ENCODE results near the gene HLA-DRB1. TPM values are rescaled to one million over a fixed set of nuclear protein-coding genes. Genes with fewer than 3 reads are reported as not detected.

The HLA-DRB1 gene
- total RNA-seq (2022; extraction: Qiagen RNA extraction): not detected in 5 replicates

GRCh38 chr6:32589596-32590449 lies at the start of gene HLA-DRB1:
Gene HLA-DRB1 (minus strand): TSS chr6:32589848. CDS start chr6:32589742, 106 bp downstream.

GRCh38 chr6:32637219-32637880 lies 47.7 kb upstream of the HLA-DRB1 start, which contains the start of gene HLA-DQA1:
Gene HLA-DQA1 (plus strand): TSS chr6:32637406. CDS start chr6:32637459, 53 bp downstream.

GRCh38 chr6:32529697-32530430 lies 59.8 kb downstream of the HLA-DRB1 start, which contains the start of gene HLA-DRB5:
Gene HLA-DRB5 (minus strand): TSS chr6:32530287. CDS start chr6:32530224, 63 bp downstream.

Other genes starting within 250 kb of the HLA-DRB1 start
- not detected in 5 replicates for gene TSBP1, start 217.9 kb downstream of the HLA-DRB1 start, total RNA-seq (2022; extraction: Qiagen RNA extraction)
- gene BTNL2, start 182.7 kb downstream of the HLA-DRB1 start, total RNA-seq (2022; extraction: Qiagen RNA extraction): not detected in 5 replicates
- gene HLA-DRA, start 150.0 kb downstream of the HLA-DRB1 start, total RNA-seq (2022; extraction: Qiagen RNA extraction): not detected in 5 replicates
- gene HLA-DRB5, start 59.6 kb downstream of the HLA-DRB1 start, total RNA-seq (2022; extraction: Qiagen RNA extraction): not detected in 5 replicates
- not detected in 5 replicates for gene HLA-DQA1, start 47.6 kb upstream of the HLA-DRB1 start, total RNA-seq (2022; extraction: Qiagen RNA extraction)
- gene HLA-DQB1, start 76.8 kb upstream of the HLA-DRB1 start, total RNA-seq (2022; extraction: Qiagen RNA extraction): not detected in 5 replicates
- gene HLA-DQA2, start 151.5 kb upstream of the HLA-DRB1 start, total RNA-seq (2022; extraction: Qiagen RNA extraction): not detected in 5 replicates
- not detected in 5 replicates for gene HLA-DQB2, start 173.7 kb upstream of the HLA-DRB1 start, total RNA-seq (2022; extraction: Qiagen RNA extraction)
- gene HLA-DOB, start 227.2 kb upstream of the HLA-DRB1 start, total RNA-seq (2022; extraction: Qiagen RNA extraction): 0.12 to 0.35 TPM (median 0.18 TPM) in 5 replicates
- 10.6 to 24.0 TPM (median 19.8 TPM) in 5 replicates for gene TAP2, start 248.9 kb upstream of the HLA-DRB1 start, total RNA-seq (2022; extraction: Qiagen RNA extraction)

Measured in A549 treated with CORT108297 at 1 μM for 4 hours (cell line).